Testis (tissue), 3 donors: ENCODE results near the gene SMARCAD1. TPM values are rescaled to one million over a fixed set of nuclear protein-coding genes. Genes with fewer than 3 reads are reported as not detected.

Source experiments
- DNase-seq: peaks from one replicate; pipeline ENCODE4 v3.0.0-alpha.2; 2019
- H3K27ac ChIP-seq, 2 donors: fragments of 200-600 bp; sonication (generic); one replicate each; pipeline ENCODE4 v1.5.1; 2019
- H3K27me3 ChIP-seq: fragments of 200-600 bp; sonication (generic); one replicate; pipeline ENCODE4 v1.5.1; 2019
- H3K36me3 ChIP-seq: fragments of 200-600 bp; sonication (generic); one replicate; pipeline ENCODE4 v1.5.1; 2017; ENCODE audit warnings: low read depth; ENCODE audit errors: missing control alignments
- H3K4me1 ChIP-seq: fragments of 200-600 bp; sonication (generic); one replicate; pipeline ENCODE4 v1.5.1; 2019
- H3K4me3 ChIP-seq, 2 donors: fragments of 200-600 bp; sonication (generic); one replicate each; pipeline ENCODE4 v1.5.1; 2017 to 2019
- H3K9me3 ChIP-seq: fragments of 200-600 bp; sonication (generic); one replicate; pipeline ENCODE4 v1.5.1; 2017
- POLR2A ChIP-seq: fragments of 450-650 bp; IDR thresholded peaks from one replicate; pipeline ENCODE4 v1.6.1; 2017; ENCODE audit warnings: antibody characterized with exemption, mild to moderate bottlenecking, moderate library complexity
- WGBS, 2 donors: methylation state at CpG; one replicate each; pipeline ENCODE4 v1.1.5; 2018; 5-methylcytosine and 5-hydroxymethylcytosine counted together
- intact Hi-C: fragments of 100-400 bp; cut with DNase I; formaldehyde crosslinking; loops from one replicate; pipeline ENCODE4 v1.15.1; 2023; ENCODE audit warnings: low total_unique reads
- polyA plus RNA-seq: library from polyadenylated mRNA; stranded (reverse); fragments of 350-450 nt; fragmentation: Illumina TruSeq; extraction: RNeasy Lipid Tissue Mini Kit (QIAGEN cat#74804); gene quantifications from one replicate; pipeline ENCODE4 v1.2.3, GENCODE V29; 2014; ENCODE audit warnings: low read depth, low replicate concordance; ENCODE audit not compliant: insufficient read depth
- total RNA-seq, 2 donors: library from RNA; depleted of rRNA; stranded (reverse); fragments of >200 nt; gene quantifications; one replicate each; pipeline ENCODE4 v1.2.3, GENCODE V29; 2016
- TF ChIP-seq, protein P1 (sequence below), 3 experiments: fragments of 450-650 bp in 2 of 3; fragments of 200-600 bp in 1 of 3; sonication (generic) in 1 of 3; IDR thresholded peaks; one replicate each; pipeline ENCODE4 v1.5.1; 2016 to 2019; ENCODE audit warnings: antibody characterized with exemption in 3 of 3, mild to moderate bottlenecking in 2 of 3, moderate library complexity in 1 of 3

Gene SMARCAD1
- total and polyA plus RNA-seq, 3 donors from 2014 or later = 17.4 to 35.6 (median 31.7) TPM

DNA sequence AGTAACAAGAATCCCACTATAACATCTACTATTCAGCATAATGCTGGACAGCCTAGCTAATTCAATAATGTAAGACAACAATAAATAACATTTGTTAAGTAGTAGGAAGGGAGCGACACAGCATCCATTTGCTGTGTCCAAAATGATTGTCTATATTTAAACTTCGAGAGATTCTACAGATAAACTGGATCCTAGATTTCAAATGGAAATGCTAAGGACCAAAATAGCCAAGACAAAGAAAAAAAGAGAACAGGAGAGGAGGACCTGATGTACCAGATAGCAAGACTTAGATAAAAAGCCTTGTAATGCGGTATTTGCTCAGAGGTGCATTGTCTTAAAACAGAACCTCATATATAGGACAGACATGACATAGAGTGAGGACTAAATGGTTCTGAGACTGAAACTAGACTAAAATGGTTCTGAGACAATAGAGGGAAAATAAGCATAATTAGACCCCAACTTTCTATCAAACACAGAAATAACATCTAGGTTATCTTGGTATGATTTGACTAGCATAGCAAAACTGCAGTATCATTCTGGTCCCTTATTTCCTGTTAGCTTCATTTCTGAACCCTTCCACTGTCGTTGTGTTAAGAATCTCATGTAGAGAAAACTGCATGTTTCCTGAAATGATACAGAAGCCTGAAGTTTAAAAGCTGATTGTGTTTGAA, 131.2 kb downstream of the SMARCAD1 start:
- TF ChIP-seq POLR2A = no peak
- Histone ChIP-seq H3K27ac (no peak overlapping the region), H3K4me1 (no peaks in the 10 kb centered on the region), H3K36me3 (no peaks in the 10 kb centered on the region), H3K27me3 (no peaks in the 10 kb centered on the region), H3K4me3 (no peak overlapping the region), H3K9me3 (no peaks in the 10 kb centered on the region)
- 62 to 69% methylated on average over 4 of the region's 4 CpGs for WGBS, 2 donors
- intact Hi-C loops = no loop called here
- no peak for DNase-seq

DNA sequence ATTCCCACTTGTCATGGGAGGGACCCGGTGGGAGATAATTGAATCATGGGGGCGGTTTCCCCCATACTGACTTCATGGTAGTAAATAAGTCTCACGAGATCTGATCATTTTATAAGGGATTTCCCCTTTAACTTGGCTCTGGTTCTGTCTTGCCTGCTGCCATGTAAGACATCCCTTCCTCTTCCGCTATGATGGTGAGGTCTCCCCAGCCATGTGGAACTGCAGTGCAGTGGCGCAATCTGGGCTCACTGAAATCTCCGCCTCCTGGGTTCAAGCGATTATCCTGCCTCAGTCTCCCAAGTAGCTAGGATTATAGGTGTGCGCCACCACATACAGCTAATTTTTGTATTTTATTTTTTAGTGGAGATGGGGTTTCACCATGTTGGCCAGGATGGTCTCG, 132.1 kb downstream of the SMARCAD1 start:
- DNase-seq = no peak
- Histone ChIP-seq H3K27ac (no peak overlapping the region), H3K36me3 (no peaks in the 10 kb centered on the region), H3K9me3 (no peaks in the 10 kb centered on the region), H3K4me1 (no peaks in the 10 kb centered on the region), H3K27me3 (no peaks in the 10 kb centered on the region), H3K4me3 (no peak overlapping the region)
- intact Hi-C loops = no loop called here
- no peak for TF ChIP-seq POLR2A
- TF ChIP-seq, protein P1, sequence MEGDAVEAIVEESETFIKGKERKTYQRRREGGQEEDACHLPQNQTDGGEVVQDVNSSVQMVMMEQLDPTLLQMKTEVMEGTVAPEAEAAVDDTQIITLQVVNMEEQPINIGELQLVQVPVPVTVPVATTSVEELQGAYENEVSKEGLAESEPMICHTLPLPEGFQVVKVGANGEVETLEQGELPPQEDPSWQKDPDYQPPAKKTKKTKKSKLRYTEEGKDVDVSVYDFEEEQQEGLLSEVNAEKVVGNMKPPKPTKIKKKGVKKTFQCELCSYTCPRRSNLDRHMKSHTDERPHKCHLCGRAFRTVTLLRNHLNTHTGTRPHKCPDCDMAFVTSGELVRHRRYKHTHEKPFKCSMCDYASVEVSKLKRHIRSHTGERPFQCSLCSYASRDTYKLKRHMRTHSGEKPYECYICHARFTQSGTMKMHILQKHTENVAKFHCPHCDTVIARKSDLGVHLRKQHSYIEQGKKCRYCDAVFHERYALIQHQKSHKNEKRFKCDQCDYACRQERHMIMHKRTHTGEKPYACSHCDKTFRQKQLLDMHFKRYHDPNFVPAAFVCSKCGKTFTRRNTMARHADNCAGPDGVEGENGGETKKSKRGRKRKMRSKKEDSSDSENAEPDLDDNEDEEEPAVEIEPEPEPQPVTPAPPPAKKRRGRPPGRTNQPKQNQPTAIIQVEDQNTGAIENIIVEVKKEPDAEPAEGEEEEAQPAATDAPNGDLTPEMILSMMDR (IDR thresholded peaks at IDR 0.05) = no peak
- WGBS, 2 donors = 41 to 55% methylated on average over 9 of the region's 9 CpGs

Other genes with a start within 250 kb of the SMARCAD1 start
- under 1 TPM; 0.39 to 0.68 TPM for gene HPGDS, start 135.0 kb downstream of the SMARCAD1 start, total RNA-seq
- 1.7 TPM for gene HPGDS, start 135.0 kb downstream of the SMARCAD1 start, polyA plus RNA-seq
- gene PDLIM5, start 244.1 kb downstream of the SMARCAD1 start, total RNA-seq = 10 to 100 TPM; 86.1 to 86.8 TPM
- 45.5 TPM for gene PDLIM5, start 244.1 kb downstream of the SMARCAD1 start, polyA plus RNA-seq